ENCODE results near the gene NEURL1. TPM values are rescaled to one million over a fixed set of nuclear protein-coding genes. Genes with fewer than 3 reads are reported as not detected.

The NEURL1 gene
- total RNA-seq, 2 experiments from 2014 or later, result 0.47 TPM; not detected in 1

GRCh38 chr10:103456074-103456660 is 37.3 kb upstream of the NEURL1 start:
- no peak for DNase-seq (ENCODE audit: low spot score)
- no peaks in the 10 kb centered on the region for H4K20me1 ChIP-seq (ENCODE audit: insufficient read depth, low read length)
- peaks cover 27% of the 10 kb centered on the region for H3K4me1 ChIP-seq (ENCODE audit: insufficient read depth, low read length, poor library complexity, severe bottlenecking)
- no TSS peak for BruUV-seq (replicated peaks)
- H3K79me2 ChIP-seq (ENCODE audit: insufficient read depth, low read depth, low read length), result no peaks in the 10 kb centered on the region
- H3K27ac ChIP-seq (ENCODE audit: low read depth, low read length, poor library complexity, severe bottlenecking), result no peak overlapping the region
- no peaks in the 10 kb centered on the region for H3K9me2 ChIP-seq (ENCODE audit: insufficient read depth, low read length)
- TF ChIP-seq CTCF (conservative IDR thresholded peaks at IDR 0.05; ENCODE audit: low read length), result no peak
- no peak for TF ChIP-seq EZH2phosphoT487 (IDR thresholded peaks at IDR 0.05; ENCODE audit: borderline replicate concordance, low read depth, low read length)
- no peaks in the 10 kb centered on the region for H3K9me3 ChIP-seq (ENCODE audit: low read length)
- intact Hi-C loops (cut with micrococcal nuclease; ENCODE audit: unreplicated experiment), result no loop called here
- H3K4me3 ChIP-seq (ENCODE audit: low read depth, low read length, poor library complexity, severe bottlenecking), result no peak overlapping the region
- ChIA-PET CTCF (ENCODE audit: unreplicated experiment) (no interaction called here), POLR2A (no interaction called here)
- no peak overlapping the region for H3K4me2 ChIP-seq (ENCODE audit: low read length)
- H2AFZ ChIP-seq (ENCODE audit: low read length), result no peak overlapping the region
- H3K36me3 ChIP-seq (ENCODE audit: insufficient read depth, low read length), result peaks cover 3% of the 10 kb centered on the region; the same call in 1 of the 2 replicates

- H4K20me1 ChIP-seq (ENCODE audit: insufficient read depth, low read length), result no peaks in the 10 kb centered on the region
- ChIA-PET CTCF (ENCODE audit: unreplicated experiment) (no interaction called here), POLR2A (no interaction called here)
- H3K4me1 ChIP-seq (ENCODE audit: insufficient read depth, low read length, poor library complexity, severe bottlenecking), result peaks cover 27% of the 10 kb centered on the region
- no peak overlapping the region for H2AFZ ChIP-seq (ENCODE audit: low read length)
- H3K27ac ChIP-seq (ENCODE audit: low read depth, low read length, poor library complexity, severe bottlenecking), result no peak overlapping the region
- intact Hi-C loops (cut with micrococcal nuclease; ENCODE audit: unreplicated experiment), result no loop called here
- H3K4me2 ChIP-seq (ENCODE audit: low read length), result no peak overlapping the region
- TF ChIP-seq EZH2phosphoT487 (IDR thresholded peaks at IDR 0.05; ENCODE audit: borderline replicate concordance, low read depth, low read length) (no peak), CTCF (conservative IDR thresholded peaks at IDR 0.05; ENCODE audit: low read length) (no peak)
- no TSS peak for BruUV-seq (replicated peaks)
- H3K36me3 ChIP-seq (ENCODE audit: insufficient read depth, low read length), result no peaks in the 10 kb centered on the region
- H3K4me3 ChIP-seq (ENCODE audit: low read depth, low read length, poor library complexity, severe bottlenecking), result no peak overlapping the region
- H3K9me2 ChIP-seq (ENCODE audit: insufficient read depth, low read length), result no peaks in the 10 kb centered on the region
- no peak for DNase-seq (ENCODE audit: low spot score)
- H3K79me2 ChIP-seq (ENCODE audit: insufficient read depth, low read depth, low read length), result no peaks in the 10 kb centered on the region
- no peaks in the 10 kb centered on the region for H3K9me3 ChIP-seq (ENCODE audit: low read length)
These were observed 36.3 kb upstream of the NEURL1 start for GRCh38 chr10:103457176-103457712.

- intact Hi-C loops (cut with micrococcal nuclease; ENCODE audit: unreplicated experiment), result no loop called here
- CTCF ChIA-PET (ENCODE audit: unreplicated experiment), result interaction anchor here (0.6 kb wide), 2 partner anchors 131 to 1880 kb away, joined by 6 to 9 read pairs; no protein-coding TSS in a partner anchor
- BruUV-seq (replicated peaks), result no TSS peak
These were observed 35.5 kb upstream of the NEURL1 start for GRCh38 chr10:103457896-103458583.

More at GRCh38 chr10:103457896-103458583, 35.5 kb upstream of the NEURL1 start:
- Histone ChIP-seq H3K36me3 (ENCODE audit: insufficient read depth, low read length) (no peaks in the 10 kb centered on the region), H3K9me2 (ENCODE audit: insufficient read depth, low read length) (no peaks in the 10 kb centered on the region), H4K20me1 (ENCODE audit: insufficient read depth, low read length) (no peaks in the 10 kb centered on the region), H3K79me2 (ENCODE audit: insufficient read depth, low read depth, low read length) (no peaks in the 10 kb centered on the region), H3K4me2 (ENCODE audit: low read length) (no peak overlapping the region), H2AFZ (ENCODE audit: low read length) (no peak overlapping the region), H3K27ac (ENCODE audit: low read depth, low read length, poor library complexity, severe bottlenecking) (no peak overlapping the region), H3K4me3 (ENCODE audit: low read depth, low read length, poor library complexity, severe bottlenecking) (no peak overlapping the region), H3K4me1 (ENCODE audit: insufficient read depth, low read length, poor library complexity, severe bottlenecking) (peaks cover 27% of the 10 kb centered on the region), H3K9me3 (ENCODE audit: low read length) (no peaks in the 10 kb centered on the region)
- POLR2A ChIA-PET, result no interaction called here
- TF ChIP-seq CTCF (conservative IDR thresholded peaks at IDR 0.05; ENCODE audit: low read length) (no peak), EZH2phosphoT487 (IDR thresholded peaks at IDR 0.05; ENCODE audit: borderline replicate concordance, low read depth, low read length) (no peak)
- DNase-seq (ENCODE audit: low spot score), result no peak
